Measurements from ENCODE around the gene SMIM45.

Gene SMIM45

DNA sequence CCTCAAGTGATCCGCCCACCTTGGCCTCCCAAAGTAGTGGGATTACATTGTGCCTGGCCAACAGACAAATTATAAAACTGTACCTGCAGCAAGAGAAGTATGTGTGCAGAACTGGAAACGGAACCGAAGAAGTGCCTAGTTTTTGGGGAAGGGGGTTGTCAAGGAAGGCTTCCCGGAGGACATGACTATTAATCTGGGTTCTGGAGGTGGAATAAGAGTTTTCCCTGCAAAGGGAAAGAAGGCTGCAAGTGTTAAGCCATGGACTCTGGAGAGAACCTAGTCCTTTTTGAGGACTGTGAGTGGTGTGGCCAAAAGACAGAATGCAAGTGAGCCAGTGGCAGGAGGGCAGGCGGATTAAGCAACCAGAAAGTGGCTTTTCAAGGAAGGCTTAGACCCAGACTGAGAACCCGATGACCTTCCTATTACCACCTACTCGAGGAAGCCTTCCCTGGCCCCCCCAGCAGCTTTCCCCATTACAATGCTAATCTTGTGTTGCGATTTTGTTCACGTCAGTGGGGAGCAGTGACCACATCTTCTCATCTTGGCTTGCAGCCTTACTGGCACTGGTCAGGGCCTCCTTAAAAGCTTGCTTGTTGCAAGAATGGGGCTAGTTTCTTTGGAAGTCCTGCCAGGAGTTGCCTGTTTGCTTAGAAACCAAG lies 11.6 kb downstream of the SMIM45 start:
- H3K4me3 ChIP-seq (ENCODE audit: low read length), result no peak overlapping the region
- DNase-seq (ENCODE audit: low read depth, low spot score), result no peak

DNA sequence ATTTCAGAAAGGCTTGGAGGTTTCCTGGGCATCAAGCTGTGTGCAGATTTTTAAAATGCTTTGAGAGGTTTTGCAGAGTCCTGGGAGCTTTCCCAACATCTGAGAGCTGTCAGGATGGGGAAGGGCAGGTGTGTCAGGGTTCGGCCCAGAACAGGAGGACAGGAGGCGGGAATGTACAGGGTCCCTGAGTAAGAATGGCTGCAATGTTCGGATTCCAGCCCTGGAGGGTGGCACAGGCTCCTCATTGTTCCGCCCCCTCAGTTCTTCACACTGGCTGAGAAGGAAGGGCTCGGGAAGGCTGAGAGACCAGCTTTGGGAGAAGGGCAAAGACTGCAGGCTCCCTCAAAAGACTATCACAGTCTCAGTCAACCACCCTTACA lies 12.2 kb downstream of the SMIM45 start:
- DNase-seq (ENCODE audit: low read depth, low spot score), result no peak

DNA sequence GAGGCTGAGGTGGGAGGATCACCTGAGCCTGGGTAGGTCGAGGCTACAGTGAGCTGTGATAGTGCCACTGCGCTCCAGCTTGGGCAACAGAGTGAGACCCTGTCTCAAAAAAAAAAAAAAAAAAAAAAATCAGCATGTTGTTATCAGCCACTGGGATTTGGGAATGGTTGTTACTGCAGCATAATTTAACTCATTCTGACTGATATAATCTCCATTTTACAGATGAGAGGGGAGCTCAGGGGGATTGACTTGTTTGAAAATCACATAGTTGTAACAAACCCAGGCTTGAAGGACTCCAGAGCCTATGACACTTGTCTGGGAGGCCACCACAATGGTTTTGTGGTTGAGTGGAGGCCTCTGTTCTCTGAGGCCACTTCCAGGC lies 14.3 kb downstream of the SMIM45 start:
- H3K4me3 ChIP-seq (ENCODE audit: low read length), result no peak overlapping the region
- no peak for DNase-seq (ENCODE audit: low read depth, low spot score)

More for the DNA sequence above, 12.2 kb downstream of the SMIM45 start:
- H3K4me3 ChIP-seq (ENCODE audit: low read length), result no peak overlapping the region

DNA sequence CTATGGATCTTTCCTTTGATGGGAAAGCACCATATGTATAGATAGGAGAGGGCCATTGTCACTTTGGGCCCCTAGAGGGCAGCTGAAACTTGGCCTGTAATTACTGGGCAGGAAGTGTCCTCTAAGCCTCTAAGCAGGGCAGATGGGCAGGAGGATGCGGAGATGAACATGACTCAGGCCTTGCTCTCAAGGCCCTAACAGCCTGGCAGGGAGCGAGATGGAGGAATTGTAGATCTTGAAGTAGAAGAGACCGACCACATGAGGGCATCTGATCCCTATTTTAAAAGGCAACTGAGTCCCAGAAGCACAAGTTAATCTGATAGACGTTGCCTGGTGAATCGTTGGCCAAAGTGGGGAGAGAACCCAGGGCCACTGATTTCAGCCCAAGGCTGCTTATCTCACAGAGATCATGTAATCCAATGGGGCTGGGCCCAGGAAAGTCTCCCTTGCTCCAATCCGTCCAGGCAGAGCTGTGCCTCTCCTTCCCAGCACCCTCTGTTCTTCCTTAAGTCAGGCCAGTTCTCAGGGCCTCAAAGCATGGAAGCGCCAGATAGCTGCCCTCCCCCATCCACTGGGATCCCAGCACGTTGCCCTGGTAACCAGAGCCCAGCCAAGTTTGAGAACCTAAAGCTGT lies 14.8 kb downstream of the SMIM45 start:
- no peak overlapping the region for H3K4me3 ChIP-seq (ENCODE audit: low read length)
- DNase-seq (ENCODE audit: low read depth, low spot score), result peak; percentile 66

DNA sequence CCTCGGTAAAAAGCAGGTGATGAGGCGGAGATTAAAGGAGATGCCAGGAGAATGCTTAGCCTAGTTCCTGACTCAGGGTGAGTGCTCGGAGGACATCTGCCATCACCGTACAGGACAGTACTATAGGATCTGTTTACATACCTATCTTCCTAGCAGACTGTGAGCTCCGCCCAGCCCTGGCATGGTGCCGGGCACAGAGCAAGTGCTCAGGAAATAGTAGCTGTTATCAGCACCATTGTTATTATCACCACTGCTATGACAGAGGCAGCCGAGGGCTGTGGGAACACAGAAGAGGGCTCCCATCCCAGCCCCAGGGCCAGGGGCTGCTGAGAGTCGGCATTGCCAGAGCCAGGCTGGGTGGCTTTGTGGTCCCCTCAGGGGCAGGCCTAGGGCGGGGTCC lies 16.7 kb downstream of the SMIM45 start:
- no peak for DNase-seq (ENCODE audit: low read depth, low spot score)
- no peak overlapping the region for H3K4me3 ChIP-seq (ENCODE audit: low read length)

DNA sequence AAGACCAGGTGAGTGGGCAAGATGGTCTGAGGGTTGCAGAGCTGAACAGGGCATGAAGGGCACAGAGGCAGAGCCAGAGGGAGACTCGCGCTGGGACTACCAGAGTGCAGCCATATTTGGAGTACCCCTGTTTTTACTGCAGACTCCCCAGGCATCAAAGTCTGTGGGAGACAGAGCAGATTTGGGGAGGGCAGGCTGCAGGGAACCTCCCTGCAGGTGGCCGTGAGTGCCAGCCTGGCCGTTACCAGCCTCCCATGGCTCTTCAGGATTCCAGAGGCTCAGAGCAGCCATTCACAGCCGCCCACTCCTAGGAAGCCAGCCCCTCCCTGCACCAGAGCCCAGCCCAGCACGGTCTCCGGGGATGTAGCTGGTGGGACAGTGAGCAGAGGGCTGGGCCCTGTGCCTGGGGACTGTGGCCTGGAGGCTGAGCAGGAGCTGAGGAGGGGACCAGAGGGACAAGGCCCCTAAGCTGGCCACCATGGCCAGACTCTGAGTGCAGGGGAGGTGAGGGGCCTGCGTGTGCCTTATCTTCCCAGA lies 17.2 kb downstream of the SMIM45 start, which contains the start of gene SEPTIN3:
SEPTIN3 (plus strand) TSS at position 334 of the 537 bp plus-strand sequence. CDS start 2,050 bp downstream, outside the sequence.
- no peak for DNase-seq (ENCODE audit: low read depth, low spot score)
- H3K4me3 ChIP-seq (ENCODE audit: low read length), result no peak within 1 kb of the TSS

DNA sequence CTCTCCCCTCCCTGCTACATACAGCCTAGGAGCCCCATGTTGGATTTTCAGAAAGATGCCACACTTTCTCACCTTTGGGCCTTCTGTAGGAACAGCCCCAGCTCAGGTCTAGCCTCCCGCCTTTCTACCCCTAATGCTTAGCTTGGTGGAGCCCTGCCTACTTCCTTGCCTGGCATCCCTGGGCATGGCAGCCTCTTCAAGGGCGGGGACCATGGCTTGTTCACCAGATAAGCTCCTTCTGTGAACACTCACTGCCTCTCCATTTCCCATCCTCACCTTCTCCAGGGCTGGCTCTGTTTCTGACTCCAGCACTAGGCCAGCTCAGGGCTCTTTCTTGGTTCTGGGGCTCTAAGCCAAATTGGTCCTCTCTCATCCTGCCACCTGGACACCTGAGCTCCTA lies 18.7 kb downstream of the SMIM45 start:
- no peak for DNase-seq (ENCODE audit: low read depth, low spot score)
- H3K4me3 ChIP-seq (ENCODE audit: low read length), result no peak overlapping the region

DNA sequence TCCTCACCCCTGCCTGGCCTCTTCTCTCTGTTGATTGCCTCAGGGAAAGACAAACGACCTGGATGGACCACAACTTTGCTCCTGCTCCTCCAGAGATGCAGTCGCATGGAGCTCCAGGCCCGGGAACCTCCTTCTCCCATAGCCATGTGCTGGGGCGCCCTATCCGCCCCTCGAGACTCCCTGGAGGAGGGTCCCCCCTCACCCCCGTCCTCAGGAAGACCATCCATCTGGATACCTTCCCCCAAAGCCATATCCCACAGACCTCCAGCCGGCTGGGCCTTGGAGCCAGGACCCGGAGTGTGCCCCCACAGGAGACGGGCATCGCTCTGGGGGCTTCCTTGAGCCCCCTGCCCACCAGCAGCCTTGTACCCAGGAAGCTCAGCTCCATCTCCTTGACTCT lies 19.5 kb downstream of the SMIM45 start:
- no peak overlapping the region for H3K4me3 ChIP-seq (ENCODE audit: low read length)
- DNase-seq (ENCODE audit: low read depth, low spot score), result no peak

DNA sequence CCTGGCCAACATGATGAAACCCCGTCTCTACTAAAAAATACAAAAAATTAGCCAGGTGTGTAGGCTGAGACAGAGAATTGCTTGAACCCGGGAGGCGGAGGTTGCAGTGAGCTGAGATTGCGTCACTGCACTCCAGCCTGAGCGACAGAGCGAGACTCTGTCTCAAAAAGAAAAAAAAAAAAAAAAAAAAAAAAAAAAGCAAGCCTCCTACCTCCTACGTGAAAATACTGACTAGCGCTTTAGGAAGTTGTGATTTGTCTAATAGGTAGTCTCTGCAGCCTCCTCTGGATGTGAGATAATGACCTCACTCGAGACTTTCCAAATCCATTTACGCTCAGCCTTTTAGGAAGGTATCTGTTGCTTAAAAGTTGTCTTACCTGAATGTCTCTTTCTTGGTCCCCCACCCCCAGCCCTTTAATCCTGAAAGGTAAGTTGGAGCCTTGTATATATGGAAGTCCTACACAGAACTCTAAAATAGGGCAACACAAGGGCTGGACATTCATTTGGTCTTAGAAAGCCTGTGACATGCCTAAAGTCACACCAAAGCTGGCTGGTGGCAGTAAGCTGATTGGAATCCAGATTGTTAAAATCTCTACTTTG lies 22.8 kb downstream of the SMIM45 start:
- no peak for DNase-seq (ENCODE audit: low read depth, low spot score)

DNA sequence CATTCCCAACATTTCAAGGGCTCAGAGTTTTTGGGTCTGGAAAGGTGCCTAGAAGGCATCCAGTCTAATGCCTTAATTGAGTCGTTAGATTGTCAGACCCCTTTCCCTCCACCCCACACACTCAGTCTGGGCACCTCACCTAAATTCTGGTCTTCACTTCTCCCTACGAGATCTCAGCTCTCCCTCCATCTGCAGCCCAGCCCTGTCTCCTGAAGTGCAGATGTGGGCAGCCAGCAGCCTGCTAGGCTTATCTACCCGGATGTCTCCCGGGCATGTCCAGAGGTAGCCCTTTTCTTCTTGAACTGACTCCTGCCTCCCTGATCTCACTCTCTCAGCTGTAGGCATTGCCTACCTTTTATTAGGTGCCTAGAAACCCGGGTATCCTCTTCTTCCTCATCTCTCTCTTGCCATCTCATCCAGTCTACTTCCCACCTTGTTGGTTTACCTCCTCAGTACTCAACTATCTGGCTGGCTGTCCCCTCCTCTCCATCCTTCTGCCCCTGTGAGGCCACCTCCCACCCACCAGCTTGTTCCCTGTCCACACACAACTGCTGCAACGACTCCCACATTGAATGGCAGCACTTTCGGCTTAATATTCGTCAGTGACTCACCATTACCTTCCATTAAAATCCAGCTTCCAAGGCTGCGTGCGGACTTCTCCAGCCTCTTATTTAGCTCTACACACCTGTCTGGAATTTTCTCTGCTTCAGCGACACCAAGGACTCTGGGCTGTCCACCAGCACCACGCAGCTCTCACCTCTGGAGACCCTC lies 23.5 kb downstream of the SMIM45 start:
- H3K4me3 ChIP-seq (ENCODE audit: low read length), result peak overlapping the region; percentile 51

More for the DNA sequence above, 22.8 kb downstream of the SMIM45 start:
- H3K4me3 ChIP-seq (ENCODE audit: low read length), result no peak overlapping the region

DNA sequence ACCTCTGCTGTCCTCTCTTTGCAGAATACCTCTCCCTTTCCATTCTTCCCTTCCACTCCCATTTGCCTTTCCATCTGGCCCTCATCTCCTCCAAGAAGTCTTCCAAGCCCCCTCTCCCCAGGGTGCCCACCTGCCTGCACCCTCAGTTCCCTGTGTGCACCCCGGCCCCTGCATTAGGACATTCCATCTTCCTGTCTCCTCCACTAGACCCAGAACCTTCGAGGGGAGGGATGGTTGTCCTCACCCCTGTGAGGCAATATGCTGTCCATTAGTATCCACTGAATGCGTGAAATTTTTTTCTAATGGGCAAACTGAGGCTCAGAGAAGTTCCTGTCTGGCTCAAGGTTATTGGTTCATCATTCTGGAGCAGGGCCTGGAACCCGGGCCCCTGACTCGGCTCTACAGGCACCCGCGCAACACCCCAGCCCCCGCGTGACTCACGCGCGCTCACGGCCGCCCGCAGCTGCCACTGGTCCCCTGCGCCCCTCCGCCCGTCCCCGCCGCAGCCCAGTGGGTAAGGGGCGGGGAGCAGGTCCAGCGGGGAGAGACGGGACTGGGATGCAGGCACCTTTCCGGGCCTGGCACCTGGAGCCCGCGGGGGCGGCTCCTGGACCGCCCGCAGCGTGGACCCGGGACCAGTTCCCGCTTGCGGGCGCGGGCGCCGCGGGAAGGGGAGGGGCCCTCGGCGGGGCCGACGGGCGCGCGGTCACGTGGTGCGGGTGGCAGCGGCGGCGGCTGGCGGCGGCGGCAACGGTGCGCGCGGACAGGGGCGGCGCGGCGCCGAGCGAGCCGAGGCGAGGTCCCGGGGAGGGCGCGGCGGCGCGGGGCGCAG lies 24.3 kb downstream of the SMIM45 start:
- no peak for DNase-seq (ENCODE audit: low read depth, low spot score)
- H3K4me3 ChIP-seq (ENCODE audit: low read length), result peak overlapping the region; percentile 51

More for the DNA sequence above, 23.5 kb downstream of the SMIM45 start:
- no peak for DNase-seq (ENCODE audit: low read depth, low spot score)

DNA sequence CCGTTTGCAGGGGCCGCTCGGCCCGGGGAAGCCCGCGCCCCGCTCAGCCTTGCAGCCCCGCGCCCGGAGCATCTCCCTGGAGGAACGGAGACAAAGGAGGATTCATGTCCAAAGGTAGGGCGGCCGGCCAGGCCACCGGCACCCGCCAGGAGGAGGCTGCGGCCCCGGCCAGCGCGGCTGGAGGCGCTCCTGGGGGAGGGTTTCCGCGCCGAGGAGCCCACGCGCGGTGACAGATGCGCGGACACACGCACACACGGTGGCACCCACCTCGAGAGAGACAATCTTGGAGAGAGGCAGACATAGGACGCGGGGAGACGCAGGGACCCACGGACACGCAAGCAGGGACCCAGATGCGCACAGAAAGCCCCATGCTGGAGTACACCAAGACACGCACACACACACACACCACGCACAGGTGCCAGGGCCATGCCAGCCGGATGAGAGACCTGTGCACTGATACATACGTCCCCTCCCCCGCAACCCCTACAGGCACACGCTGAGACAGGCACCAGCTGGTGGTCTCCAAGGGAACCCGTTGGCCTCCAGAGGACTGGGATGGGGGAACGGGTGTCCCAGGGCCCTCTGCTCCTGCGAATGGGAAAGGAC lies 25.1 kb downstream of the SMIM45 start:
- peak; percentile 54 for DNase-seq (ENCODE audit: low read depth, low spot score)
- H3K4me3 ChIP-seq (ENCODE audit: low read length), result peak overlapping the region; percentile 59

DNA sequence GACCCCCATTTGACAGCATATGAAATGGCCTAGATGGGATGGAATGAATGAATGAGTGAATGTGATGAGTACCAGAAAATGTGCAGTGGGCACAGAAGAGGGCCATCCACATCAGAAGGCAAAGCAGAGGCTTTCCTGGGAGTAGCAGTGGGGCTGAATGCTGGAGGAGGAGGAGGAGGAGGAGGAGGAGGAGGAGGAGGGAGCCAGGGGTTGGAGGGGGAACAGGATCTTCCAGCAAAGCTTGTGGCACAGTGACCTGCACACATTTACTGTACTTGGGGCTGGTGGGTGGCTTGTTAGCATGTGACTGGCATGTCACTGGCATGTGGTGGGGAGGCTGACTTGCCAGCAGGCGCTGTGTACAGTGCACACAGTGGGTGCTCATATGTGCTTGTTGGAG lies 26.8 kb downstream of the SMIM45 start:
- no peak overlapping the region for H3K4me3 ChIP-seq (ENCODE audit: low read length)
- DNase-seq (ENCODE audit: low read depth, low spot score), result no peak

DNA sequence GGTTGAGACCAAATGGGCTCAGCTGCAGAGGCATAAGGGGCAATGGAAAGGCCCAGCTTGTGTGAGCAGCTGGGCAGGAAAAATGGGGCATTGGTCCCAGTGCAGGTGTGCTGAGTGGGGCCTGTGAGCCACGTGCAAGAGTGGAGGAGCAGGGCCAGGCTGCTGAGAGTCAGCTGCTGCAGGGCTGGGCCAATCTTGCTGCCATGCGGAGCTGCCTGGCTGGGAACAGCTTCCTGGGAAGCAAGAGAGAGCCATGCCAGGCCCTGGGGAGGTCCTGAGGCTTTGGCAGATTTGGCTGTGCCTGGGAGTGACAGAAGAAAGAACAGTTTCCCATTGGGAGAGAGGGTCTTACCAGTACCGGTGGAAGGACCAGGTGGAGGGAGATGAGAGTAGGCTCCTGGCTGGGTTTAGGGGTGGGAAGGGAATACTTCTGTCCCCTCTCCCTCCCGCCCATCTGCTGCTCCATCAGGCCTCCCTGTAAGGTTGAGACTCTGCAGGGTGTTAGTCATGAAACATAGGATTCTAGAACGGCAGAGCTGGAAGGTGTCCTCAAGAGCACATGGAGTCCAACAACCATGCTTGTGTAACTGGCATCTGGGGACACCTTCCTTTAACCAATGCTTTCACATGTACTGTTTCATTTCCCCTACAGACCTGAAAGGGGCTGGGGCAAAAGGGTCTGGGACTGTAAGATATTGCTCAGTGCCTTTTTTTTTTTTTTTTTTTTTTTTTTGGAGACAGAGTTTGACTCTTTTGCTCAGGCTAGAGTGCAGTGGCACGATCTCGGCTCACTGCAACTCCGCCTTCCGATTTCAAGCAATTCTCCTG lies 27.7 kb downstream of the SMIM45 start:
- no peak overlapping the region for H3K4me3 ChIP-seq (ENCODE audit: low read length)
- no peak for DNase-seq (ENCODE audit: low read depth, low spot score)

DNA sequence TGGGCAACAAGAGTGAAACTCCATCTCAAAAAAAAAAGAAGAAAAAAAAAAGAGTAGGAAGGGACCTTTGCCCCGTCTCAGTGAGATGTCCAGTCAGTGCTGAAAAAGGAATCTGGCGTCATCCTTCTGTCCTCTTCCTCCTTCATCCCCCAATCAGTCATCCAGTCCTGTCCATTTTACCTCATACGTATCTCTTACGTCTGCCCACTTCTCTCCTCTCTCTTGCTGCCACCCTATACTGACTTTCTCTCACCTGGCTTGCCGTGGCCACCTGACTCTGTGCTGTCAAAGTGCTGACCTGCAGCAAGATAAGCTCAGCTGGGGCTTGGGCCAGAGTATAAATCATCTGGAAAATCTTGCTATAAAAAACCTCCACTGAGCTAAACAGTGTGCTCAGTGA lies 30.9 kb downstream of the SMIM45 start:
- H3K4me3 ChIP-seq (ENCODE audit: low read length), result no peak overlapping the region
- DNase-seq (ENCODE audit: low read depth, low spot score), result no peak

DNA sequence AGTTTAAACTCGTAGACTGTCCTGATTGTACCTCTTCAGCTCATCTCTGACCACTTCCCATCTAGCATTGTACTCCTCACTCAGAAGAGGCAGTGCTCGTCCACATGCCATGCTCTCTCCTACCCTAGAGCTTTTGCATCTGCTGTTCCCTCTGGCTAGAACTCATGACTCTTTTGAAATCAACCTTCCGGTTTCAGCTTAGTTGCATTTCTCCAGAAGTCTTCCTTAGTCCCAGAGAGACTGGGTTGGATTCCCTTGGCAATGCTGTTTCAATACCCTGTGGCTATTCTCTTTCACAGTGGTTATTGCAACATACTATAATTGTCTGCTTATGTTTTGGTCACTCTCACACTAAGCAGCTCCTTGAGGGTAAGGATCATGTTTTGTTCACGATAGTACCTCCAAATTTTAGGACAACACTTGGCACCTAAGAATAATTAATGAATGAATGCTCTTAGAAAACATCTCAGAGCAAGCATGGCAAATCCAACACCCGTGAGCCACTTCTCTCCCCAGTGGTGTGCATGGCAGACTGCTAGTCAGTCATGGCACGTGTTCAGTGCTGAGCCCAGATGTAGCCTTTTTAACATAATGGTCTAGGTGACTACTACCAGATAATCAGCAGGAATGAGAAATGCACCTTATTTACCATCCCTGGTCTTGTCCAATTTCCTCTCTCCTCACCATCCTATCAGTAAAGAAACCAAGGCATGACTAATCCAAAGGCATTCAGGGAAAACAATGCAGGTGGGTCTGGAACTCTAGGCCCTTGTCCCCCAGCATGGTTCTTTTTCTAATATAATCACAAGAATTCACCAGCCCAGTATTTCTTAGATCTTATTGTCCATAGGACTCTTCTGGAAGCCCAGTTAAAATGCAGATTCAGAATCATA lies 31.8 kb downstream of the SMIM45 start:
- no peak overlapping the region for H3K4me3 ChIP-seq (ENCODE audit: low read length)

DNA sequence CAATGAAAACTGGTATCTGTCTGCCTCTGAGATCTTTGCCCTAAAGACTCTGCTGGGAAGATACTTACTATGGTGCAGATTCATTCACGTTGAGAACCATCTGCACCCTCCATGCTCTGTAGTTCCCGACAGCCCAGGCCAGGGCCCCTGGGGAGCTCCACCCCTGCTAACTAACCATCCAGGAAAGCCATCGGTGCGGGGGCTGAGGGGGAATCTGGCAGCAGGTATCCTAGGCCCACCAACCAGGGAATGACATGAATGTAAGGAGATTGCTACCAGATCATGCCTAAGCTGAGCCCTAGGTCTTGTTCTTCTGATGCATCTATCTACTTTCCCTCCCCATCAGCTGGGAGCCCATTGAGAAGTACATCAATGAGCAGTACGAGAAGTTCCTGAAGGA lies 35.3 kb downstream of the SMIM45 start:
- no peak for DNase-seq (ENCODE audit: low read depth, low spot score)
- no peak overlapping the region for H3K4me3 ChIP-seq (ENCODE audit: low read length)

More for the DNA sequence above, 31.8 kb downstream of the SMIM45 start:
- no peak for DNase-seq (ENCODE audit: low read depth, low spot score)

Measured in Jurkat, Clone E6-1 (cell line).